GM06990 (cell line): Measurements from ENCODE around the gene PRKCE.

Source experiments
- DNase-seq: peaks from one replicate; pipeline ENCODE4 v3.0.0-alpha.2; 2011; ENCODE audit not compliant: insufficient read length; ENCODE audit errors: extremely low read depth
- H3K27me3 ChIP-seq: replicated peaks from 2 replicates; pipeline ENCODE4 v1.6.0; 2011; ENCODE audit warnings: low read length; ENCODE audit not compliant: control insufficient read depth, insufficient read depth
- H3K36me3 ChIP-seq: 2 replicates; pipeline ENCODE4 v1.5.1; 2011; ENCODE audit warnings: low read length; ENCODE audit not compliant: control insufficient read depth, insufficient read depth
- H3K4me3 ChIP-seq: replicated peaks from 2 replicates; pipeline ENCODE4 v1.5.1; 2011; ENCODE audit warnings: low read depth, mild to moderate bottlenecking, control low read depth, low read length
- TF ChIP-seq, protein P1 (sequence below): IDR thresholded peaks from 2 replicates; pipeline ENCODE4 v1.5.1; 2011; ENCODE audit warnings: low read length, control low read depth, mild to moderate bottlenecking, inconsistent platforms; ENCODE audit not compliant: insufficient read depth, poor library complexity, severe bottlenecking

PRKCE gene

DNA sequence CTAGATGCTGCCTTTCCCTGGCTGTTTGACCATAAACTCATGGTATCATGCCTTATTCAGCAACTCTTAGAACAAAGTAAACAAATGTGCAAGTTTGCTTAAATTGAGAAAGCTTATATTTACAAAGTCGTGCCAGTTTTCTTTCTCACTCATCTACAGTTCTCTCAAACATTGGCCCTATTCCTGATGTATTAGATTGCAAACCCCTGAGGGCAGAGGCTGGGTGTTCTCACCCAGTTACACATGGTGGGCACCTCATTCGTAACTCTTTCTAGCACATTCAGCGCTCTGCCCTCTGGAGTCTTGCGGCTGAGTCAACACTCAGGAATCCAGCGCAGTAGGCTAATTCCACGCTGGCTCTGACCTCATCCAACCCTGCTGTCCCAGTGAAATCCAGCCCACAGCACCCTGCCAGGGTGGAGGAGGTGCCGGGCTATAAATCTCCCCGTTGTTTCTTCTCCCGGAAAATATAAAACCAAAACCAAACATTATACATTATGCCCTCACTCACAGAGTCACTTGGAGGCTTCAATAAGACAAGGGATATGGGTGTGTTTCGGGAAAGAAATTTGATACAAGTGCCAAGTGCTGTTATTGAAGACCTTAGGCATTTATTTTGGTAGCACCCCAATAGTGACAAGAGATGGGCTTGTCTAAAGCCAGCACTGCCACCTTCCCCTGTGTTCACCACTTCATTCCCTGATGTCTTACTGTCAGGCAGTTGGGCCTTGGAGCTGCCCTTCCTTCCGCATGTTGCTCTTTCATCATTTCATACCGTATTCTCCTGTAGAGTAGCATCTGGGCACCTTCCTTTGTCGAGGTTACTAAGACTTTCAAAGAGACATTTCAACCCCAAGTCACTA is 287.4 kb downstream of the PRKCE start:
- Histone ChIP-seq H3K36me3 (no peaks in the 10 kb centered on the region), H3K4me3 (no peak overlapping the region), H3K27me3 (no peaks in the 10 kb centered on the region)
- TF ChIP-seq, protein P1, sequence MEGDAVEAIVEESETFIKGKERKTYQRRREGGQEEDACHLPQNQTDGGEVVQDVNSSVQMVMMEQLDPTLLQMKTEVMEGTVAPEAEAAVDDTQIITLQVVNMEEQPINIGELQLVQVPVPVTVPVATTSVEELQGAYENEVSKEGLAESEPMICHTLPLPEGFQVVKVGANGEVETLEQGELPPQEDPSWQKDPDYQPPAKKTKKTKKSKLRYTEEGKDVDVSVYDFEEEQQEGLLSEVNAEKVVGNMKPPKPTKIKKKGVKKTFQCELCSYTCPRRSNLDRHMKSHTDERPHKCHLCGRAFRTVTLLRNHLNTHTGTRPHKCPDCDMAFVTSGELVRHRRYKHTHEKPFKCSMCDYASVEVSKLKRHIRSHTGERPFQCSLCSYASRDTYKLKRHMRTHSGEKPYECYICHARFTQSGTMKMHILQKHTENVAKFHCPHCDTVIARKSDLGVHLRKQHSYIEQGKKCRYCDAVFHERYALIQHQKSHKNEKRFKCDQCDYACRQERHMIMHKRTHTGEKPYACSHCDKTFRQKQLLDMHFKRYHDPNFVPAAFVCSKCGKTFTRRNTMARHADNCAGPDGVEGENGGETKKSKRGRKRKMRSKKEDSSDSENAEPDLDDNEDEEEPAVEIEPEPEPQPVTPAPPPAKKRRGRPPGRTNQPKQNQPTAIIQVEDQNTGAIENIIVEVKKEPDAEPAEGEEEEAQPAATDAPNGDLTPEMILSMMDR = no peak
- no peak for DNase-seq

- Histone ChIP-seq H3K4me3 (no peak overlapping the region), H3K27me3 (no peaks in the 10 kb centered on the region), H3K36me3 (no peaks in the 10 kb centered on the region)
- no peak for DNase-seq
- TF ChIP-seq, protein P1 = no peak
Observed at GRCh38 chr2:45941531-45942236, 290.2 kb downstream of the PRKCE start.

GRCh38 chr2:45942237-45942738 is 290.8 kb downstream of the PRKCE start:
- DNase-seq = no peak
- no peak overlapping the region for H3K4me3 ChIP-seq
- no peaks in the 10 kb centered on the region for H3K36me3 ChIP-seq
- TF ChIP-seq, protein P1 = no peak
- H3K27me3 ChIP-seq = no peaks in the 10 kb centered on the region

GRCh38 chr2:45943219-45944044 is 292.0 kb downstream of the PRKCE start:
- H3K27me3 ChIP-seq = no peaks in the 10 kb centered on the region
- DNase-seq = no peak
- H3K36me3 ChIP-seq = no peaks in the 10 kb centered on the region
- no peak overlapping the region for H3K4me3 ChIP-seq
- TF ChIP-seq, protein P1 = no peak

- Histone ChIP-seq H3K4me3 (no peak overlapping the region), H3K27me3 (no peaks in the 10 kb centered on the region), H3K36me3 (no peaks in the 10 kb centered on the region)
- no peak for DNase-seq
- TF ChIP-seq, protein P1 = no peak
Observed at GRCh38 chr2:45944074-45944473, 292.6 kb downstream of the PRKCE start.
